HEK293 (cell line): ENCODE measurements around the gene OSBPL1A.

Experiments used
- CTCF ChIA-PET: fragments of 350-600 bp; formaldehyde crosslinking; extraction: SDS; loops from one replicate; lab custom pipeline; 2021; ENCODE audit warnings: antibody characterized with exemption; lab: Yijun Ruan, JAX
- POLR2A ChIA-PET: fragments of 300-600 bp; formaldehyde crosslinking; extraction: SDS; loops from one replicate; lab custom pipeline; 2020; ENCODE audit warnings: antibody characterized with exemption, inconsistent platforms; lab: Yijun Ruan, JAX
- H3K27ac ChIP-seq: fragments of 200-500 bp; sonication (Bioruptor generic); 2 replicates; pipeline ENCODE4 v1.5.1; 2014; ENCODE audit warnings: low read depth, low read length, control low read depth, inconsistent platforms; ENCODE audit errors: extremely low read depth
- H3K36me3 ChIP-seq, 2 experiments: fragments of 200-500 bp in 1 of 2; sonication (Bioruptor generic) in 1 of 2; 1 replicate in 1 of 2; 2 replicates in 1 of 2; pipeline ENCODE4 v1.5.1; 2014 to 2017; ENCODE audit warnings: inconsistent platforms in 2 of 2, low read length in 2 of 2; ENCODE audit not compliant: control insufficient read depth in 2 of 2, insufficient read depth in 1 of 2
- H3K4me1 ChIP-seq: fragments of 200-500 bp; sonication (Bioruptor generic); 2 replicates; pipeline ENCODE4 v1.5.1; 2014; ENCODE audit warnings: mild to moderate bottlenecking, low read length, inconsistent platforms; ENCODE audit not compliant: control insufficient read depth, insufficient read depth
- H3K4me3 ChIP-seq: 2 replicates; pipeline ENCODE4 v1.5.1; 2011; ENCODE audit warnings: low read depth, mild to moderate bottlenecking, control low read depth, low read length, moderate library complexity
- H3K9me3 ChIP-seq: fragments of 200-500 bp; sonication (Bioruptor generic); 2 replicates; pipeline ENCODE4 v1.5.1; 2014; ENCODE audit warnings: low read depth, low read length, inconsistent platforms; ENCODE audit not compliant: control insufficient read depth, insufficient read depth
- BCL11A ChIP-seq: fragments of 450-650 bp; formaldehyde crosslinking; IDR thresholded peaks from 2 replicates; pipeline ENCODE4 v1.5.1; 2016; ENCODE audit warnings: low read depth, missing biosample characterization, missing genetic modification characterization
- BCL6B ChIP-seq: fragments of 450-650 bp; formaldehyde crosslinking; IDR thresholded peaks from 2 replicates; pipeline ENCODE4 v1.5.1; 2017; ENCODE audit warnings: missing biosample characterization, missing genetic modification characterization
- MEIS1 ChIP-seq: sonication (generic); formaldehyde crosslinking; IDR thresholded peaks from 2 replicates; pipeline ENCODE4 v1.8.1; 2022; ENCODE audit warnings: missing genetic modification reagents, mild to moderate bottlenecking, borderline replicate concordance
- MYNN ChIP-seq: fragments of 450-650 bp; formaldehyde crosslinking; IDR thresholded peaks from 2 replicates; pipeline ENCODE4 v1.5.1; 2016; ENCODE audit warnings: missing biosample characterization, missing genetic modification characterization, borderline replicate concordance
- REST ChIP-seq: fragments of 450-650 bp; formaldehyde crosslinking; IDR thresholded peaks from 2 replicates; pipeline ENCODE4 v1.5.1; 2016; ENCODE audit warnings: missing biosample characterization, missing genetic modification characterization
- SP3 ChIP-seq: fragments of 450-650 bp; formaldehyde crosslinking; IDR thresholded peaks from 2 replicates; pipeline ENCODE4 v1.5.1; 2016; ENCODE audit warnings: missing biosample characterization, missing genetic modification characterization
- ZBTB10 ChIP-seq: fragments of 450-650 bp; formaldehyde crosslinking; IDR thresholded peaks from 2 replicates; pipeline ENCODE4 v1.5.1; 2016; ENCODE audit warnings: missing biosample characterization, missing genetic modification characterization
- ZBTB21 ChIP-seq: fragments of 450-650 bp; formaldehyde crosslinking; IDR thresholded peaks from 2 replicates; pipeline ENCODE4 v1.5.1; 2017; ENCODE audit warnings: missing biosample characterization, missing genetic modification characterization
- ZIC2 ChIP-seq: fragments of 450-650 bp; formaldehyde crosslinking; IDR thresholded peaks from 2 replicates; pipeline ENCODE4 v1.5.1; 2016; ENCODE audit warnings: missing biosample characterization, missing genetic modification characterization
- ZNF112 ChIP-seq: fragments of 450-650 bp; formaldehyde crosslinking; IDR thresholded peaks from 2 replicates; pipeline ENCODE4 v1.5.0; 2017; ENCODE audit warnings: missing biosample characterization, missing genetic modification characterization
- ZNF146 ChIP-seq: fragments of 450-650 bp; formaldehyde crosslinking; IDR thresholded peaks from 2 replicates; pipeline ENCODE4 v1.5.1; 2016; ENCODE audit warnings: missing biosample characterization, missing genetic modification characterization
- ZNF157 ChIP-seq: fragments of 450-650 bp; formaldehyde crosslinking; IDR thresholded peaks from 2 replicates; pipeline ENCODE4 v1.5.1; 2016; ENCODE audit warnings: missing biosample characterization, missing genetic modification characterization
- ZNF292 ChIP-seq: fragments of 450-650 bp; formaldehyde crosslinking; IDR thresholded peaks from 2 replicates; pipeline ENCODE4 v1.5.1; 2016; ENCODE audit warnings: low read depth, missing biosample characterization, missing genetic modification characterization, borderline replicate concordance
- ZNF394 ChIP-seq: fragments of 450-650 bp; formaldehyde crosslinking; IDR thresholded peaks from 2 replicates; pipeline ENCODE4 v1.5.1; 2016; ENCODE audit warnings: missing biosample characterization, missing genetic modification characterization, mild to moderate bottlenecking, moderate library complexity, borderline replicate concordance
- ZNF426 ChIP-seq: fragments of 450-650 bp; formaldehyde crosslinking; IDR thresholded peaks from 2 replicates; pipeline ENCODE4 v1.5.1; 2017; ENCODE audit warnings: missing biosample characterization, missing genetic modification characterization, mild to moderate bottlenecking, inconsistent platforms, moderate library complexity
- ZNF514 ChIP-seq: fragments of 450-650 bp; formaldehyde crosslinking; IDR thresholded peaks from 2 replicates; pipeline ENCODE4 v1.5.1; 2016; ENCODE audit warnings: missing biosample characterization, missing genetic modification characterization
- ZNF529 ChIP-seq: fragments of 450-650 bp; formaldehyde crosslinking; IDR thresholded peaks from 2 replicates; pipeline ENCODE4 v1.5.1; 2017; ENCODE audit warnings: missing genetic modification characterization, missing biosample characterization; ENCODE audit not compliant: insufficient replicate concordance
- ZNF658 ChIP-seq: fragments of 450-650 bp; formaldehyde crosslinking; IDR thresholded peaks from 2 replicates; pipeline ENCODE4; 2016; ENCODE audit warnings: missing biosample characterization, missing genetic modification characterization
- ZNF660 ChIP-seq: fragments of 450-650 bp; IDR thresholded peaks from 2 replicates; pipeline ENCODE4 v1.5.1; 2018; ENCODE audit warnings: missing biosample characterization, mild to moderate bottlenecking, missing genetic modification characterization
- ZNF707 ChIP-seq: fragments of 450-650 bp; formaldehyde crosslinking; IDR thresholded peaks from 2 replicates; pipeline ENCODE4 v1.5.1; 2016; ENCODE audit warnings: missing biosample characterization, missing genetic modification characterization
- ZNF791 ChIP-seq: fragments of 450-650 bp; formaldehyde crosslinking; IDR thresholded peaks from 2 replicates; pipeline ENCODE4 v1.5.1; 2016; ENCODE audit warnings: missing biosample characterization, missing genetic modification characterization
- ZNF792 ChIP-seq: fragments of 450-650 bp; formaldehyde crosslinking; IDR thresholded peaks from 2 replicates; pipeline ENCODE4 v1.5.1; 2016; ENCODE audit warnings: missing biosample characterization, missing genetic modification characterization
- TF ChIP-seq, protein P1 (sequence below): fragments of 450-650 bp; formaldehyde crosslinking; IDR thresholded peaks from 2 replicates; pipeline ENCODE4 v1.5.1; 2016; ENCODE audit warnings: missing biosample characterization, missing genetic modification characterization, borderline replicate concordance
- TF ChIP-seq, protein P2 (sequence below): fragments of 450-650 bp; formaldehyde crosslinking; IDR thresholded peaks from 2 replicates; pipeline ENCODE4 v1.5.1; 2016; ENCODE audit warnings: missing biosample characterization, missing genetic modification characterization, low read depth
- TF ChIP-seq, protein P3 (sequence below): fragments of 450-650 bp; formaldehyde crosslinking; IDR thresholded peaks from 2 replicates; pipeline ENCODE4 v1.5.1; 2016; ENCODE audit warnings: missing biosample characterization, missing genetic modification characterization

The OSBPL1A gene

GRCh38 chr18:24354278-24354677 lies 43.3 kb downstream of the OSBPL1A start (continued):
- TF ChIP-seq ZNF792 (tag by site-specific recombination) (no peak), ZNF658 (tag by site-specific recombination) (no peak), ZNF146 (tag by site-specific recombination) (no peak), ZNF394 (tag by site-specific recombination) (no peak), ZBTB10 (tag by site-specific recombination) (no peak), ZNF157 (no peak), REST (tag by site-specific recombination) (no peak)
- TF ChIP-seq, all 188 proteins: peak for 0

DNA sequence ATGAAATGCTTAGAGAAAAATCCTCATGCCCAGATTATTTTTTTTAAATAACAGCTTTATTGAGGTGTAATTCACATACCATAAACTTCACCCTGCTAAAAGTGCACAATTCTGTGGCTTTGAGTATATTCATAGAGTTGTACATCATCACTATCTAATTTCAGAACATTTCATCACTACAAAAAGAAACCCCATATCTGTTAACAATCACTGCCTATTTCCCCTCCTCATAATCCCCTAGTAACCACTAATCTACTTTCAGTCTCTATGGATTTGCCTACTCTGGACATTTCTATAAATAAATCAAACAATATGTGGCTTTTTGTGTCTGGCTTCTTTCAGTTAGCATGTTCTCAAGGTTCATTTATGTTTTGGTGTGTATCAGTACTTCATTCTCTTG lies 51.4 kb downstream of the OSBPL1A start:
- ChIA-PET CTCF (interaction anchor here (0.6 to 0.7 kb wide), 3 partner anchors 9 to 18 kb away, joined by 3 to 4 read pairs (median 4); no protein-coding TSS in a partner anchor), POLR2A (no interaction called here)
- no peaks in the 10 kb centered on the region for H3K4me1 ChIP-seq
- H3K9me3 ChIP-seq: no peaks in the 10 kb centered on the region
- H3K4me3 ChIP-seq: no peak overlapping the region
- no peaks in the 10 kb centered on the region; a peak in 1 of 3 replicates for H3K36me3 ChIP-seq
- H3K27ac ChIP-seq: no peak overlapping the region
- no peak for TF ChIP-seq ZNF791 (tag by site-specific recombination)
- TF ChIP-seq, protein P1, sequence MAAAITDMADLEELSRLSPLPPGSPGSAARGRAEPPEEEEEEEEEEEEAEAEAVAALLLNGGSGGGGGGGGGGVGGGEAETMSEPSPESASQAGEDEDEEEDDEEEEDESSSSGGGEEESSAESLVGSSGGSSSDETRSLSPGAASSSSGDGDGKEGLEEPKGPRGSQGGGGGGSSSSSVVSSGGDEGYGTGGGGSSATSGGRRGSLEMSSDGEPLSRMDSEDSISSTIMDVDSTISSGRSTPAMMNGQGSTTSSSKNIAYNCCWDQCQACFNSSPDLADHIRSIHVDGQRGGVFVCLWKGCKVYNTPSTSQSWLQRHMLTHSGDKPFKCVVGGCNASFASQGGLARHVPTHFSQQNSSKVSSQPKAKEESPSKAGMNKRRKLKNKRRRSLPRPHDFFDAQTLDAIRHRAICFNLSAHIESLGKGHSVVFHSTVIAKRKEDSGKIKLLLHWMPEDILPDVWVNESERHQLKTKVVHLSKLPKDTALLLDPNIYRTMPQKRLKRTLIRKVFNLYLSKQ: no peak
- TF ChIP-seq ZNF514 (tag by site-specific recombination): no peak
- TF ChIP-seq, protein P2, sequence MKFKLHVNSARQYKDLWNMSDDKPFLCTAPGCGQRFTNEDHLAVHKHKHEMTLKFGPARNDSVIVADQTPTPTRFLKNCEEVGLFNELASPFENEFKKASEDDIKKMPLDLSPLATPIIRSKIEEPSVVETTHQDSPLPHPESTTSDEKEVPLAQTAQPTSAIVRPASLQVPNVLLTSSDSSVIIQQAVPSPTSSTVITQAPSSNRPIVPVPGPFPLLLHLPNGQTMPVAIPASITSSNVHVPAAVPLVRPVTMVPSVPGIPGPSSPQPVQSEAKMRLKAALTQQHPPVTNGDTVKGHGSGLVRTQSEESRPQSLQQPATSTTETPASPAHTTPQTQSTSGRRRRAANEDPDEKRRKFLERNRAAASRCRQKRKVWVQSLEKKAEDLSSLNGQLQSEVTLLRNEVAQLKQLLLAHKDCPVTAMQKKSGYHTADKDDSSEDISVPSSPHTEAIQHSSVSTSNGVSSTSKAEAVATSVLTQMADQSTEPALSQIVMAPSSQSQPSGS: no peak
- TF ChIP-seq ZIC2 (tag by site-specific recombination): no peak
- TF ChIP-seq BCL11A (tag by site-specific recombination): no peak
- TF ChIP-seq ZNF426 (tag by site-specific recombination): no peak
- no peak for TF ChIP-seq ZNF707 (tag by site-specific recombination)
- no peak for TF ChIP-seq ZNF660 (tag by site-specific recombination)
- no peak for TF ChIP-seq MEIS1
- TF ChIP-seq, protein P3, sequence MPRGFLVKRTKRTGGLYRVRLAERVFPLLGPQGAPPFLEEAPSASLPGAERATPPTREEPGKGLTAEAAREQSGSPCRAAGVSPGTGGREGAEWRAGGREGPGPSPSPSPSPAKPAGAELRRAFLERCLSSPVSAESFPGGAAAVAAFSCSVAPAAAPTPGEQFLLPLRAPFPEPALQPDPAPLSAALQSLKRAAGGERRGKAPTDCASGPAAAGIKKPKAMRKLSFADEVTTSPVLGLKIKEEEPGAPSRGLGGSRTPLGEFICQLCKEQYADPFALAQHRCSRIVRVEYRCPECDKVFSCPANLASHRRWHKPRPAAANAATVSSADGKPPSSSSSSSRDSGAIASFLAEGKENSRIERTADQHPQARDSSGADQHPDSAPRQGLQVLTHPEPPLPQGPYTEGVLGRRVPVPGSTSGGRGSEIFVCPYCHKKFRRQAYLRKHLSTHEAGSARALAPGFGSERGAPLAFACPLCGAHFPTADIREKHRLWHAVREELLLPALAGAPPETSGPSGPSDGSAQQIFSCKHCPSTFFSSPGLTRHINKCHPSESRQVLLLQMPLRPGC (tag by site-specific recombination): no peak
- no peak for TF ChIP-seq BCL6B (tag by site-specific recombination)
- no peak for TF ChIP-seq MYNN (tag by site-specific recombination)
- no peak for TF ChIP-seq ZBTB21 (tag by site-specific recombination)
- TF ChIP-seq ZNF292 (tag by site-specific recombination): no peak
- TF ChIP-seq SP3 (tag by site-specific recombination): no peak
- no peak for TF ChIP-seq ZNF529 (tag by site-specific recombination)
- no peak for TF ChIP-seq ZNF112
